H9 (cell line): ENCODE results near the gene ERP44. TPM values are rescaled to one million over a fixed set of nuclear protein-coding genes. Genes with fewer than 3 reads are reported as not detected.
A peak's percentile ranks its signal among the peaks of the same experiment; 100 is the strongest.

Source experiments
- DNase-seq: peaks from one replicate; pipeline ENCODE4 v3.0.0-alpha.2; 2017
- H2AFZ ChIP-seq: one replicate; pipeline ENCODE4 v1.6.1; 2013; ENCODE audit warnings: mild to moderate bottlenecking, low read length, control low read depth, moderate library complexity
- H2AK5ac ChIP-seq: 2 replicates; pipeline ENCODE4 v1.6.1; 2013; ENCODE audit warnings: low read length, control low read depth, mixed read lengths; ENCODE audit not compliant: insufficient read length
- H2BK120ac ChIP-seq: one replicate; pipeline ENCODE4 v1.6.1; 2013; ENCODE audit warnings: low read depth, mild to moderate bottlenecking, low read length, control low read depth, inconsistent platforms; ENCODE audit not compliant: poor library complexity, severe bottlenecking
- H2BK12ac ChIP-seq: 2 replicates; pipeline ENCODE4 v1.6.1; 2013; ENCODE audit warnings: low read length, control low read depth, mixed read lengths, low read depth; ENCODE audit not compliant: insufficient read length
- H2BK15ac ChIP-seq: 2 replicates; pipeline ENCODE4 v1.6.1; 2013; ENCODE audit warnings: low read depth, low read length, control low read depth
- H2BK20ac ChIP-seq: one replicate; pipeline ENCODE4 v1.6.1; 2013; ENCODE audit warnings: low read depth, mild to moderate bottlenecking, low read length, control low read depth, inconsistent platforms; ENCODE audit not compliant: poor library complexity, severe bottlenecking
- H2BK5ac ChIP-seq: 2 replicates; pipeline ENCODE4 v1.6.1; 2013; ENCODE audit warnings: low read length, control low read depth, mixed read lengths; ENCODE audit not compliant: insufficient read length
- H3K14ac ChIP-seq: 2 replicates; pipeline ENCODE4 v1.6.1; 2013; ENCODE audit warnings: low read length, control low read depth; ENCODE audit not compliant: insufficient read depth
- H3K18ac ChIP-seq: 2 replicates; pipeline ENCODE4 v1.6.1; 2013; ENCODE audit warnings: low read depth, mild to moderate bottlenecking, mixed read lengths, low read length, control low read depth; ENCODE audit not compliant: insufficient read length
- H3K23ac ChIP-seq: 2 replicates; pipeline ENCODE4 v1.6.1; 2013; ENCODE audit warnings: low read length, control low read depth, mixed read lengths, low read depth; ENCODE audit not compliant: insufficient read length
- H3K23me2 ChIP-seq: 2 replicates; pipeline ENCODE4 v1.6.1; 2013; ENCODE audit warnings: low read depth, mild to moderate bottlenecking, mixed read lengths, low read length, control low read depth; ENCODE audit not compliant: insufficient read length, poor library complexity, severe bottlenecking
- H3K27ac ChIP-seq: 2 replicates; pipeline ENCODE4 v1.5.1; 2013; ENCODE audit warnings: low read length, control low read depth, mixed read lengths, low read depth; ENCODE audit not compliant: insufficient read length
- H3K27me3 ChIP-seq: 2 replicates; pipeline ENCODE4 v1.6.1; 2013; ENCODE audit warnings: low read length, control low read depth, inconsistent platforms; ENCODE audit not compliant: insufficient read depth
- H3K4ac ChIP-seq: 2 replicates; pipeline ENCODE4 v1.6.1; 2013; ENCODE audit warnings: low read depth, mild to moderate bottlenecking, control low read depth, inconsistent platforms, low read length, moderate library complexity
- H3K4me1 ChIP-seq: 2 replicates; pipeline ENCODE4 v1.6.1; 2013; ENCODE audit warnings: low read length, control low read depth, inconsistent platforms; ENCODE audit not compliant: insufficient read depth
- H3K4me2 ChIP-seq: 2 replicates; pipeline ENCODE4 v1.6.1; 2013; ENCODE audit warnings: low read length, control low read depth, mixed read lengths; ENCODE audit not compliant: insufficient read length, insufficient read depth
- H3K56ac ChIP-seq: 2 replicates; pipeline ENCODE4 v1.6.1; 2013; ENCODE audit warnings: low read depth, mild to moderate bottlenecking, mixed read lengths, low read length, control low read depth; ENCODE audit not compliant: insufficient read length
- H3K79me1 ChIP-seq: 2 replicates; pipeline ENCODE4 v1.6.1; 2013; ENCODE audit warnings: low read depth, mild to moderate bottlenecking, moderate library complexity, low read length, control low read depth, inconsistent platforms; ENCODE audit not compliant: insufficient read depth, poor library complexity, severe bottlenecking
- H3K79me2 ChIP-seq: 2 replicates; pipeline ENCODE4 v1.6.1; 2013; ENCODE audit warnings: low read length, control low read depth, inconsistent platforms; ENCODE audit not compliant: insufficient read depth
- H3K9ac ChIP-seq: 2 replicates; pipeline ENCODE4 v1.6.1; 2013; ENCODE audit warnings: low read length, control low read depth, mixed read lengths; ENCODE audit not compliant: insufficient read length; ENCODE audit errors: extremely low read depth
- H3K9me3 ChIP-seq: one replicate; pipeline ENCODE4 v1.6.1; 2013; ENCODE audit warnings: low read depth, low read length, inconsistent platforms; ENCODE audit not compliant: control insufficient read depth
- H3T11ph ChIP-seq: one replicate; pipeline ENCODE4 v1.6.1; 2013; ENCODE audit warnings: mild to moderate bottlenecking, low read length, control low read depth, inconsistent platforms
- H4K20me1 ChIP-seq: one replicate; pipeline ENCODE4 v1.6.1; 2013; ENCODE audit not compliant: control insufficient read depth, insufficient read length, insufficient read depth
- H4K5ac ChIP-seq: 2 replicates; pipeline ENCODE4 v1.6.1; 2013; ENCODE audit warnings: low read depth, mild to moderate bottlenecking, mixed read lengths, low read length, control low read depth; ENCODE audit not compliant: insufficient read length
- H4K8ac ChIP-seq: replicated peaks from 2 replicates; pipeline ENCODE4 v1.6.1; 2013; ENCODE audit warnings: low read length, control low read depth, mixed read lengths, low read depth; ENCODE audit not compliant: insufficient read length
- H4K91ac ChIP-seq: 2 replicates; pipeline ENCODE4 v1.6.1; 2013; ENCODE audit warnings: low read depth, mild to moderate bottlenecking, moderate library complexity, mixed read lengths, low read length, control low read depth; ENCODE audit not compliant: insufficient read length
- H3K27ac Mint-ChIP-seq, 3 experiments: 2 replicates in 2 of 3; 3 replicates in 1 of 3; pipeline ENCODE4 v1.8.0; 2020 to 2021; ENCODE audit warnings: mixed read lengths in 3 of 3, mild to moderate bottlenecking in 1 of 3, moderate library complexity in 1 of 3
- H3K27me3 Mint-ChIP-seq: 2 replicates; pipeline ENCODE4 v1.8.0; 2021; ENCODE audit warnings: low read depth, mild to moderate bottlenecking, moderate library complexity, mixed read lengths
- H3K36me3 Mint-ChIP-seq, 3 experiments: 2 replicates in 2 of 3; 3 replicates in 1 of 3; pipeline ENCODE4 v1.8.0; 2020 to 2021; ENCODE audit warnings: low read depth in 3 of 3, mixed read lengths in 3 of 3; ENCODE audit not compliant: insufficient read depth in 1 of 3
- H3K4me1 Mint-ChIP-seq, 2 experiments: 2 replicates each; pipeline ENCODE4 v1.8.0; 2020; ENCODE audit warnings: mixed read lengths in 2 of 2
- H3K4me3 Mint-ChIP-seq, 2 experiments: 2 replicates in 1 of 2; 3 replicates in 1 of 2; pipeline ENCODE4 v1.8.0; 2020 to 2021; ENCODE audit warnings: mild to moderate bottlenecking in 2 of 2, mixed read lengths in 2 of 2, moderate library complexity in 1 of 2
- H3K9me3 Mint-ChIP-seq, 2 experiments: 2 replicates in 1 of 2; 3 replicates in 1 of 2; pipeline ENCODE4 v1.8.0; 2020; ENCODE audit warnings: mild to moderate bottlenecking in 2 of 2, mixed read lengths in 2 of 2, moderate library complexity in 1 of 2
- CTCF ChIP-seq: fragments of 200-600 bp; sonication (generic); conservative IDR thresholded peaks from 3 replicates; pipeline ENCODE4 v1.8.0; 2021; ENCODE audit warnings: antibody characterized with exemption, mild to moderate bottlenecking
- WGBS: extraction: QIAGEN DNeasy Blood & Tissue Kit; methylation state at CpG from one replicate; pipeline ENCODE4 v1.1.7; 2013; ENCODE audit warnings: missing lambda C conversion rate, low lambda C conversion rate, mixed read lengths; ENCODE audit not compliant: insufficient read length; ENCODE audit errors: extremely low coverage; 5-methylcytosine and 5-hydroxymethylcytosine counted together
- total RNA-seq: library from RNA; stranded (reverse); gene quantifications from 2 replicates; pipeline ENCODE4 v1.2.1, GENCODE V29; 2021

ERP44 gene
- total RNA-seq, 1 experiment from 2014 or later, result 15.4 TPM

- no peak overlapping the region for H2BK15ac ChIP-seq
- H3K23me2 ChIP-seq, result no peaks in the 10 kb centered on the region
- WGBS, result no CpG with 5 or more reads among the region's 3 CpGs
- H3K4me2 ChIP-seq, result no peak overlapping the region
- H3K23ac ChIP-seq, result no peak overlapping the region
- TF ChIP-seq CTCF, result no peak
- Mint-ChIP-seq H3K27ac (peak overlapping the region in 1 of 3 experiments; percentile 68; a peak in 1 of 7 replicates), H3K4me1 (peaks cover 4 to 5% of the 10 kb centered on the region in 2 experiments), H3K4me3 (no peak overlapping the region), H3K36me3 (peaks cover 14 to 21% (median 20%) of the 10 kb centered on the region in 3 experiments), H3K9me3 (peaks cover 12 to 15% of the 10 kb centered on the region in 2 experiments; a peak in 4 of 5 replicates), H3K27me3 (no peaks in the 10 kb centered on the region)
- H4K8ac ChIP-seq, result no peak overlapping the region
- H3T11ph ChIP-seq, result no peak overlapping the region
- H4K20me1 ChIP-seq, result no peaks in the 10 kb centered on the region
- H2BK12ac ChIP-seq, result no peak overlapping the region
- H3K9ac ChIP-seq, result no peak overlapping the region
- H3K14ac ChIP-seq, result no peak overlapping the region
- H3K9me3 ChIP-seq, result no peaks in the 10 kb centered on the region
- no peaks in the 10 kb centered on the region for H3K4me1 ChIP-seq
- no peak overlapping the region for H3K27ac ChIP-seq
- H2AK5ac ChIP-seq, result no peak overlapping the region
- no peak overlapping the region for H2BK5ac ChIP-seq
- no peak overlapping the region for H3K4ac ChIP-seq
- no peak overlapping the region for H3K56ac ChIP-seq
- H4K91ac ChIP-seq, result no peak overlapping the region
- no peak overlapping the region for H4K5ac ChIP-seq
- H3K27me3 ChIP-seq, result no peaks in the 10 kb centered on the region
- DNase-seq, result no peak
- H2BK120ac ChIP-seq, result no peak overlapping the region
- no peaks in the 10 kb centered on the region for H3K79me1 ChIP-seq
- no peak overlapping the region for H2AFZ ChIP-seq
- H3K18ac ChIP-seq, result no peak overlapping the region
- no peaks in the 10 kb centered on the region for H3K79me2 ChIP-seq
- no peak overlapping the region for H2BK20ac ChIP-seq
Observed at GRCh38 chr9:100029251-100029650, 69.5 kb downstream of the ERP44 start.
